Stimulated activated CD4-positive, alpha-beta T cell treated with anti-CD3 and anti-CD28 coated beads, Interleukin-1b, Interleukin-23, amount 100 ng/mL, for 48 hours (primary cell): ENCODE measurements around the gene TGFBR2.

Experiments used
- DNase-seq: peaks from one replicate; pipeline ENCODE4 v3.0.0-alpha.2; 2020

TGFBR2 gene

DNA sequence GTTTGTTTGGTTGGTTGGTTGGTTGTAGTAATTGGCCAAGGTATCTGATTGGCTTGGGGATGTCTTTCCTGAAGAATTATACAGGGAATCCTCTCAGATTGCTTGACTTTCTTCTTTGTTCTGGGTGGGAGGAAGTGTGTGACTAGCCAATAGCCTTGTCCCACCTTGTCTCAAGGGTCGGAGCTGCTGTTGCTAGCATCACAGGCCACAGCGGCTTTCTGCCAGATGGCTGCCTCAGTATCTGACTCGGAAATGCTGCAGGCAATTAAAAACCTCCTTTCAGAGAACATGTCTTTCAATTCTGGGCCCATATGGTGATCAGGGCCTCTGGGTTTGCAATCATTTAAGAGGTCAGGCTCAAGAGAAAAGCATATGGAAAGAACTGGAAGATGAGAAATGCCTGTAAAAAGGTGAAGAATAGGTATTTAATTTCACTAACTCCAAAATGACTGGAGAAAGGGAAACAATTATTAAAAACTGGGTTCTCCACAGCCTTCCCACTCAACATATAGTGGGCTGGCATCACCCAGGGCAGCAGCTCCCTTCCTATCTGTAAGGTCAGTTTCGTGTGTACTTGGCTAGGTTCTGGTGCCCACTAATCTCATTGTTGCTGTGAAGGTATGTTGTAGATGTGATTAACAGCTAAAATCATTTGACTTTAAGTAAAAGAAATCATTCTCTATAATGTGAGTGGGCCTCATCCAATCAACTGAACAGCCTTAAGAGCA is 32.4 kb downstream of the TGFBR2 start:
- DNase-seq: no peak

DNA sequence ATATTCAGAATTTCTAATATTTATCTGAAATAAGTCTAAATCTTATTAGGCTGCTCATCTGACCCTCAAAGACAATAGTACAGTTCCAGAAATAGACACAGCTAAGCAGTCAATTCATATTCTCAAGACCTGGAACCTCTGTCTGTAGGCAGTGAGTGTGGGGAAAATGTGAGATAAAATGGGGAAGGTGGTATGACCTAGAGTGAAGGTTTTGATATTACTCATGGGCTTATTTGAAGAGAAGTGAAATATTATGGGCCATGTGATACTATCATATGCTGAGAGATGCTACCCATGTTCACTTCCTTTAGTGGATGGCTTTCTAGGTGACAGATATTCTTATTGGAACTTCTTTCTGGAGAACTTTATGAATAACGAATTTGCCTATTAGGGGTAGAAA is 33.5 kb downstream of the TGFBR2 start:
- DNase-seq: no peak

DNA sequence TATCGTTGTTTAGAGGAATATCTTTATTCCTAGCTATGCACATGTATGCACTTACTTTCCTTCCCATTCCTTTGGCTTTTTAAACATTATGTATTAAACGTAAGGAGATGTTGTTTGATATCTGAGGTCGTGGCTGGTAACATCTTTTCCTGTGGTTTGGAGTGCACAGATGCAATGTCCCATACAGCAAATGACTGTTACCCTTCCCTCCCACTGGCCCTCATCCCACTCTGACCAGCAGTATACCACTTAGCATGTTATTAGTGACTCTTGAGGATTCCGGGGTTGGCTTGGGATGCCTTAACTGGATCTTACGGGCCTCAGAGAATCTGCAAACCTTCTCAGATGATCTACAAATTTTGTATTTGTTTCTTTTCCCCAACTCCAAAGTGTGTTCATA is 34.5 kb downstream of the TGFBR2 start:
- DNase-seq: no peak

DNA sequence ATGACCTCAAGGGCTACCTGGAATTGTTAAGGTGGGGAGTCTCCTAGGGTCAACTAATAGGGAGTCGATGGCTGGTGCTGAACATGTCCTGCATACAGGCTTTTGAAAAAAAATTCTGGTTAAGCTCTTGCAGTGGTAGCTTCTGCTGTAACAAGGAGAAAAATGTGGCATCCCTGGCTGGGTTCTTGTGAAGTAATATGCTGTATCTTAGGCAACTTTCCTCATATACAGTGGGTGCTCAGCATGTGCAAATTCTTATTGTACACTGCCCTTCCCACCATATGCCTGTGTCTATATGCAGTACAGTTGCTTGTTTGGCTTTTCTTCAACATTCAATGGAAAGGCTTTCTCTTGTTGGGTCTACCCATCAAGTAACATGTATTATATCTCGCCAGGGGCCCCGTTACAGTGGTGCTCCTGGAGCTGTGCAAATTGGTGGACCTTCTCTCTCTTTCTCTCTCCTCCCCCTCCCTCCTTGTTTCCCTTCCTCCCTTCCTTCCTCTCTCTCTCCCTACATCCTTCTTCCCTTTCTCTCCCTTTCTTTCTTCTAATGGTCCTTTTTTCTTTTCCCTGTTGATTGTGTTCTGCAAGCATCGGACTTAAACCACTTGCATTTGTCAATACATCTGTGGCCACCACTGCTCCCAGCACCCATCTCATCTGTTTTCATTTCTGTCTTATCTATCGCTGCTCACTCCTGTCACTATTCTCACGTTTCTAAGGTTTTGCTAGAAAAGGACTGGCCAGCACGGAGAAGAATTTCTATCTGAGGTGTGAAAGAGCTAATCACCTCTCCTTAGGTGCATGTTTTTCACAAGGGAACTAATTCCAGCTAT is 35.2 kb downstream of the TGFBR2 start:
- DNase-seq: no peak

DNA sequence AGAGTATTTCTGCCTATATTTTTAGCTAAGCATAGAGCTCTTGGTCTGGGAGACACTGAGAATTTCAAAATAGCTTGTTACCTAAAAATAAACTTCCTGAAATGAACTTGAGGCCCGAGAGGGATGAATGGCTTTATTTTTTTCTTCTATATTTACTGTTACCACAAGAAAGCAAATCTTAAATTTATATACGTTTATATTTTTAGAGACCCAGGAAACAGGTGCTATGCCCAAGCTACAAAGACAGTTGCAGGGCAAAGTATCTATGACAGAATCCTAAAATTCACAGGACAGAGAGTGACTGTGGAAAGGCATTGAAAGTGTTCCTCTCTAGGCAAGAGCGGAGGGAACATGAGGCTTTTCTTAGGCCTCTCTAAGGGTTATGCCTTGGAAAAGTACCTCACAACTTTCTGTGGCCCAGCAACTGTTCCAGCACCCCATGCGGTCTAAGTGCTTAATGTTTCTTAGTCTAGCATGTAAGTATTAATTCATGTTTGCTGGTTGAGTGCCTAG is 36.5 kb downstream of the TGFBR2 start:
- DNase-seq: no peak

DNA sequence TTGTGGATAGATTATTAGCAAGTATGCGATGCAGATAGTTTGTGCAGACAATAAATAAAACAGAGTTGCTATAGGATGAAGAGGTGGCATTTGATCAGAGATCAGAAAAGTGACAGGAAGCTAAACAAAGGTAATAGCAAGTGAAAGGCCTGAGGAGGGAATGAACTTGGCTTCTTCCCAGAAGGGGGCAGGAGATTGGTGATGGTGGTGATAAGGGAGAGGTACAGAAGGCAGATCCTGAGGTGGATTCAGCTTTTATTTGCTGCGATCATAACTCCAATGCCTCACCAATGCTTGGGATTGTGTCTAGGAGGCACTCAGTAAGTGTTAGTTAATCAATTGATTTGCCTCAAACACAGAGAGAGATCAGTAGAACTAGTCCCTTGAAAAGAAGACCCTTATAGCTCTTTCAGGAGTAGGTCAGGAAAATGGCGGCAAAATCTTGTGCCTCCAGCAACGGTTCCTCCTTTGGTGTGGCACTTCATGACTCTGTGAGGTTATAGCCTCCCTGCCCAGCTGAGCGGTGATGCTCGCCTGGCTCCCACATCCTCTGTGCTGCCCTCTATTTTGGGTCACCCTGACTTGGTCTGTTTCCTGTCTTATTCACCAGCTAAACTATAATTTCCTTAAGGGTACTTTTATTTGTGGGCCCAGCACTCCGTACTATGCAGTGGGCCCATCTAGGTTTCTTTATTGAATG is 37.5 kb downstream of the TGFBR2 start:
- DNase-seq: peak; percentile 74

DNA sequence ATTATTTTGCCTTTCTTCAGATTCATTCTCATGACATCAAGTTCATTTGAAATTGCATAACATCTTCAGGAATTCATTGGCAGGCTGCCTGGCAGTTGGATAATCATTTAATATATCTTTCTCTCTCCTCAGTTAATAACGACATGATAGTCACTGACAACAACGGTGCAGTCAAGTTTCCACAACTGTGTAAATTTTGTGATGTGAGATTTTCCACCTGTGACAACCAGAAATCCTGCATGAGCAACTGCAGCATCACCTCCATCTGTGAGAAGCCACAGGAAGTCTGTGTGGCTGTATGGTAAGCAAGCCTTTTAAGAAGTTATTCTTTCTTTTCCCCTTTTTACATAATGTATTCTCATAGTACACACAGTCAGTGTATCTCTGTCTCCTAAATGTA is 38.2 kb downstream of the TGFBR2 start:
- peak; percentile 71 for DNase-seq

DNA sequence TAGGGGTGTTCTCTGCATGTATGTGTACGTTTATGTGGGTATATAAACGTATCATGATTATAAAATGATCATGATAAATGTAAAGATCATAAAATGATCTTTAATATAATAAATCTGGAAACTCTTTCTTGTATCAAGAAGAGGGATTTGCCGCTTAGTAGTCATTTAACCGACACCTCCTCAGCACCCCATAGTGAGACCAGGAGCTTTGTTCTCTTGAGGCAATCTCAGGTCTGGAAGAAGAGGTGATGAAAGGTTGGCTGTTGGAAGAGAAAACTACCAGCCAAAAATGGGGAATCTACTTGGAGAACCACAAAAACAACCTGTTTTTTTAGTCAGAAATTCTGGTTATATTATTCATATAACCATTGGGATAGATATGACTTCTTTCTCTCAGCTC is 38.7 kb downstream of the TGFBR2 start:
- DNase-seq: no peak

DNA sequence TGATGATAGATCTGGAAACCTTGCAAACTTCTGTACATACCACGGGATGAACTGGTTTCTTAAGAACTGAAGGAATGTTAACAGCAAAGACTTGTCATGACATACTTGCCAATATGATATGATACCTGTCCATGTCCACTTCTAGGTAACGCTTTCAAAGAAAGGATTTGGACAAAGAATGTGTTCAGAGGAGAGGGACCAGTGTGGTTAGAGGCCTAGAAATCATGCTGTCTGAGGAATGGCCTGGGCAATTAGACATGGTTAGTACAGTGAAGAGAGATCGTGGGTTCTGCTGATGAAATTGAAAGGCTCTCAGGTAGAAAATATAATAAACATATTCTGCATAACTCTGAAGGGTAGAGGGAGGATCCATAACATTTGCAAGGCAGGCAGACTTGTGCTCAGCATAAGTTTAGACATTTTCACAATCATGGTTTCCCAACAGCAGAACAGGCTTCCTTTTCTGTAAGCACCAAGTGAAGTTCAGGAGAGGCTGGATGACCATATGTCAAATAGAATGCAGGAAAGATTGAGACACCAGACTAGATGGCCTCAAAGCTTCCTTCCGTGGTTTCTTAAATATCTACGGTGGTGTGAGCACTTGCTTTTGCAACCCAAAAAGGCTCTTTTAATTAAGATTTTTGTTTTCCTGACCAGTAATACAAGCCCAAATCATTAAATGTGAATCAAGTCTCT is 39.9 kb downstream of the TGFBR2 start:
- DNase-seq: no peak

DNA sequence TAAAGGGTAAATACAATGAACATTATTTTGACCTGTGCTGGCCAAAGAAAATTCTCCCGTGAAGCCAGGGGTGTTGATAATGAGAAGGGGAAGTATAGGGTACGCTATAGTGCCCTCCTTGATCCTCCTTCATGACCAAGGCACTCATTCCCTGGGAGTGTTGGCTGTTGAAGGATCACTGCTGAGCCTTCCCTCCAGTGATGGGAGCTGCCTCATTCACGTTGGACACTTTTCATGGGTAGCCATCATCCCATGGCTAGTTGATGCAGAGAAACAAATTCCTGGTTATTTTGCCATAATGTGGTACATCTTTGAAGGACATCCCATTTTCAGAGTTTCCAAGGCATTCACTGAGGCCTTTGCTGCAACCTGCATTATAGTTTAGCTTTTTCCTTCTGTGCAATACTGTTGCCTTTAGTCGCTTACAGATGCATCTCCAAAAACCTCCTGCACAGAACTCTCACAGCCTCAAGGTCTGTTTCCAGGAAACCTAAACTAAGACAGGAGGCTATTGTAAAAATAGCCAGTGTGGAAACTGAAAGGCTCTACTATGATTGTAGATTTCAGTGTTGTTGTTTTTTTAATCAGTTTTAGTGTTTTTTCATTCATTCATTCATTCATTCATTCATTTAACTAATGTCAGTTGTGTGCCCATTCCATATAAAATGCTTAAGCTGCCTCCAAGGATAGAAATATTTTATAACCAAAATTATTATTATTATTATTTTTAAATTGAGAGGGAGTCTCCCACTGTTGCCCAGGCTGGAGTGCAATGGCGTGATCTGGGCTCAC is 40.8 kb downstream of the TGFBR2 start:
- DNase-seq: no peak

DNA sequence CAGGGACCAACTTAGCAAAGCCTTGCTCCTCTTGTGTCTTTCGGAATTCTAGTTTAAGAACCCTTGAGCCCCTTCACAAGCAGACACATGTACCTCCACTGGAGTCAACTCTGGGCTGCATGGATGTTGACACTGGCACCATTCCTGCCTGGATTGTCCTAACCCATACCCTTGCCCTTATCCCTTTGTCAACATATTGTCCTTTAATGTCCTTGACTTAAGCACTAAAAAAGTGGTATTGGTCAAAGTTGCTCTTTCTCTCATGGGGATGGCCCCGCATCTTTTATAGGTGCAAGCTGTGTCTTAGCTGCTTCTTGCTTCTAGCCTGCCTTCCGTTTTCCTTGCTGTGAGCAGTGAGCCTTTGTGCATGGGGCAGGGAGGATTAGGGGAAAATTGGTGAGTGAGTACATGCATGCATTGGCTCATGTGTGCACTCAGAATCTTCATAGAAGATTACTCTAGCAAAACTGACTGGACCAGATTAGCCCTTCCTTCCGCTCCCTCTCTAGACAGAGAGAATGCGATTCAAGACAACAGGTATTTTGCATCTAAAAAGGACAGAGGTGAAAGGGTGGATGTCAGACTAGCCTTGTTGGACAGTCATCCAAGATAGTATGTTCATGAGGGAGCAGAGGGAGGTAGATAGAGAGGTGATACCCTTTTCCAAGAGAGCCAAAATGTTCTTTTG is 42.4 kb downstream of the TGFBR2 start:
- no peak for DNase-seq

DNA sequence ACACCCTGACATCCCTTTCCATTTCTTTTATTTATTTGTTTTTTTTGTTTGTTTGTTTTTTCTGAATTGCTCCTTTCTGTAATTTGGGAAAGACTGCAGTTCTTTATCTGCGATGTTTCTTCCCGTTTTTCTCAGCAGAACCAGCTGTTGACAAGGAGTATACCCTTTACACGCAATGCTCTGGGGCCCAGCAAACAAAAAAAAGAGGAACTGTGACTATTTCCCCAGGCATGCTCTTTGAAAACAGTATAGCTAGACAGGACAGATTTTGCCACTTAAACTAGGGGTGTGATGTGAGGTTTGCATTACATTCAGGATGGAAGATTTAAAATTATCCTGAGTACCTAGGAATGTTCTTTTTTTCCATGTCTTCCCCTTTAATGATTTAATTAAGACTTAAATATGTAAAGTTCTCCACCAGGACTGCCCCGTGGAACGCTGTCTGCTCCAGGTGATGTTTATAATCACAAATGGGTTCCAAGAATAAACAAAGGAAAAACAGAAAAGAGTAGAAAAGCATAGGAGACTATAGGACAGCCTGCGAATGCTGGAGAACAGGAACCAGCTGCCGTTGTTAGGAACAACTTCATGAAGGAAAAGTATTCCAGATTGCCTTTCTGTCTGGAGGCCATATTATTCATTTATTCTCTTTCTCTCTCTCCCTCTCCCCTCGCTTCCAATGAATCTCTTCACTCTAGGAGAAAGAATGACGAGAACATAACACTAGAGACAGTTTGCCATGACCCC is 43.3 kb downstream of the TGFBR2 start:
- no peak for DNase-seq

DNA sequence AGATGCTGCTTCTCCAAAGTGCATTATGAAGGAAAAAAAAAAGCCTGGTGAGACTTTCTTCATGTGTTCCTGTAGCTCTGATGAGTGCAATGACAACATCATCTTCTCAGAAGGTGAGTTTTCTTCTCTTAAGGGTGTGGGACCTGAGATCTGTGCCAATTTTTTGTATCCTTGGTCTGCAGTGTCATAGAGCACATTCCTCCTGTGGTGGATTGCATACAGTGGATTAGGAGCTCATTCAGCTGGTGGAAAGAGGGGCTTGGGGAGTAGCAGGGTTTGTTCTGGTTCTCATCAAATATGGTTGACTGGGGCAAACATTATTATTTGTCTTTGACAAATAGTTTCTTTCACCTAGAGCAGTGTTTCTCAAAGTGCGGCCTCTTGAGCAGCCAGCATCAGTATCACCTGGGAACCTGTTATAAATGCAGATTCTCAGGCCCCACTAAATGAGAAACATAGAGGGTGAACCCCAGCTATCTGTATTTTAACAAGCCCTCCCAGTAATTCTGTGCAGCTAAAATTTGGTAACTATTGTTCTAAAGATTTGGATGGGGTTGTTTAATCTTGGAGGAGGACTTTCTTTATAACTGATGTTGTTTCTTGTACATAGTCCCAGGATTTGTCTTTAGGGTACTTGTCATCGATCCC is 44.1 kb downstream of the TGFBR2 start:
- no peak for DNase-seq

DNA sequence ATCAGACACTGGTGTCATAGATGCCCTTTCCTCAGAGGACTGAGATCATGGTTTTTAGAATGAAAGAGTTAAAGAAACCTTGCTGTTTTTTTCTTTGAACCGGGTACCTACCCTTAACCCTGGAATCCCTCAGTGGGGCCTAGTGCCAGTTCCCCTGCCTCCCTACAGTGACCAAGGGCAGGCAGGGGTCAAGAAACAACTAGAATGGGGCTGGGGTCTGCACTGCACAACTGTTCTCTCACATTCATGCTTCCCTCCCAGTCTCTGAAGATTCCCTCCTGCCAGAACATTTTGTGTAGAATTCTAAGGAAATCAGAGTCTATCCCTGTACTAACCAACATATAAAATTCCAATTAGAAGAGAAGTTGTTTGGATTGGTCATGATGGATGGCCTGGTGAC is 47.9 kb downstream of the TGFBR2 start:
- no peak for DNase-seq

DNA sequence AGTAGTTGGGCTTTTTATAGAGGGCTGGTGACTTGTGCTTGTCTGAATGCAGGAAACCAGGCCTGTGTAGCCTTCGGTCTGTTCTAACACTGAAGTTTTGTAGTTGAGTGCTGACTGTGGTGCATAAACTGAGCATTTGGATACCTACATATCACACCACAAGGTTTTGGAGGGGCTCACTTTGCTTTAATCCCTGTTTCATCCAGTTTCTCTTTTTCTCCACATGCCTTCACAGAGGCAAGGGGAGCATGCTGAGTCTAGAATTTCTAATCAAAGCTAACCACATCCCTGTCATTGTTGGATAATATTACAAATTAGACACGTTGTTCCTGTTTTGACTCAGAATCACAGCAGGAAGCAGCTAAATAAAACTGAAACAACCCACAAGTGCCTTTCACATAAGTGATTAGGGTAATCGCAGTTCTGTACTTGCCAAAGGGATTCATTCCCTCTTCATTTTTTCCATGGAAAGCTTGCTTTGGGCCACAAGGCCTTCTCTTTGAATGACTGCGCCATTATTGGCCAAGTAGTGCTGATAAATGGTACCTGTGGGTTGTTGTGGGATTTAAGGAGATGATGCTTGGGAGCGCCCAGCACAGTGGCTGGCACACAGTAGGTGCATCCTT is 48.9 kb downstream of the TGFBR2 start:
- no peak for DNase-seq

DNA sequence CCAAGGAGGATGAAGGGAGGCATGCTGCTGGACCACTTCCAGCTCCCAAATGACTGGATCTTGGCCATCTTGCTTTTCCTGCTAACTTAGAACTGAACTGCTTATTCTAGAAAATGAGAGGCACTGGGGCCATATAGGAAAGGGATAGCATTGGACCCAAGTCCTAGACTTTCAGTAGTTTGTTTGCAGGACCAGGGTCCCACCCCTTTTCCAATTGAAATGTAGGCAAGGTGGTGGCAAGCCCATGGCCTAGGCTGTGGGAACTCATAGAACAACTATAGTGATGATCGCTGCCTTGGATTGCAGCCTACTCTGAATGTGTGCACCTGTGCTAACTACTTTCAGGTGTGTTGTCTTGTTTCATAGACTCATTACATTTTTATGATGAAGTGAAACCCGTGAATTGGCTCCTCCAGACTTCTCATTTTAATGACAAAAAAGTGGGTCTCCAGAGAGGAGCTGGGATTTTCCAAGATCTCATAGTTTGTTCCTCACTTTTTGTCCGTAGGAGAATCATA is 50.3 kb downstream of the TGFBR2 start:
- no peak for DNase-seq

DNA sequence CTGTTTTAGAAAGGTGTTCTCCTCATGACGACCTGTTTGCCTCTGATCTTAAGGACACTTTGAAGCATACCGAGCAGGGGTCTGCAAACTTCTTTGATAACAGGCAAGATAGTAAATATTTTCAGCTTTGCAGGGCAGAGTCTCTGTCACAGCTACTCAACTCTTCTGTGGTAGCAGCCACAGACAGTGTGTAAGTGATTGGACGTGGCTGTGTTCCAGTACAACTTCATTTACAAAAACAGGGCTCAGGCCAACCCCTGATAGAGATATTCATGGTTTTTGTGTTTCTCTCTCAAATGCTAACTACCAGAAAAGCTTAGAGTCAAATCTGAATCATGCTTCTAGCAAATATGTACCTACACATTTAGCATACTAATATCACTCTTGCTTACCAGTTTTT is 51.5 kb downstream of the TGFBR2 start:
- DNase-seq: peak; percentile 50

DNA sequence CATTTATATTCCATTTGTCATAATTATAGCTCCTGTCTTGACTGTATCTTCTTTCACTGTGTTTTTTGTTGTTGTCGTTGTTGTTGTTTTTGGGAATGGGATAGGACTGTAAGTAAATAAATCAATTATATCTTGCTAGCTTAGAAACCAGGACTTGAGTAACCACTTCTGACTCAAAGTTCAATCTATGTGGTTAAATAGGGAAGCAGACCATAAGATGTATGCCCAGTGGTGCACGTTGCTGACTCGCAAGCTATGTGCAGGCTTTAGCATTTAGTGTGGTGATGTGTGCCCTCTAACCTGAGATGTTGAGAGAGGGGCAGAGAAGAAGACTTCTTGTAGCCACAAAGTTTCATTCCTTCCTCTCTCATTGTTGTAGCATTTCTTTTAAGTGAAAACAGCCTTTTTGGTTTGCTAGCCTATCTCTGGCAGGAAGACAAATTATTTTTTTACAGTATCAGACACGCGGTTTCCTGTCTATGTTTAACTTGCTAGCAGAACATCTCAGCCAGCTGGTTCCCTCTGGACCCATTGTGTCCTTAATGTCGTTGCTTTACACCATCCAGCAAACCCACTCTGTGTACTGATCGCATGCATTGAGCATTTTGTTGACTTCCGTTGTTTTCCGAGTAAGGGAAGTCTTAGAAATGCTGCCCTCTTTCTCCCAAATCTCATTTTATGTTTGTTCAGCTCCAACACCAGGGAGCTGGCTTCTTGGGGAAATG is 52.1 kb downstream of the TGFBR2 start:
- DNase-seq: peak; percentile 76
